ENCODE measurements around the gene NFKB1. TPM values are rescaled to one million over a fixed set of nuclear protein-coding genes. Genes with fewer than 3 reads are reported as not detected.

NFKB1 gene
- 10 to 100 TPM; 20.0 to 27.2 (median 22.7) TPM for total RNA-seq

- H3K27me3 ChIP-seq: no peaks in the 10 kb centered on the region
- TF ChIP-seq CTCF (IDR thresholded peaks at IDR 0.05 in 4 of 5, conservative IDR thresholded peaks at IDR 0.05 in 1 of 5) (no peak), POLR2A (IDR thresholded peaks at IDR 0.05) (peak in 1 of 2 donors; percentile 50)
- intact Hi-C loops (cut with DNase I; ENCODE audit: low total_unique reads): loop anchor here (2.0 to 10.0 kb wide), 7 partner anchors 51 to 596 kb away; partner anchors contain the start of genes BDH2, CISD2 and UBE2D3
- H3K4me3 ChIP-seq: peak within 1 kb of the TSS; percentile 71 to 98 (median 88)
- peaks cover 37 to 43% of the 10 kb centered on the region in 2 donors for H3K4me1 ChIP-seq
- DNase-seq (peak; percentile 37 to 66), ATAC-seq (peak; percentile 56 to 66)
- H3K36me3 ChIP-seq: no peaks in the 10 kb centered on the region
- in situ Hi-C loops (cut with MboI; ENCODE audit: low sequenced_read_pairs in 4 of 4): no loop called here
- no peaks in the 10 kb centered on the region for H3K9me3 ChIP-seq
- H3K27ac ChIP-seq: peak within 1 kb of the TSS; percentile 97 to 99 (median 98)
Measured at GRCh38 chr4:102500696-102501446, at the start of gene NFKB1. NFKB1 (plus strand) TSS chr4:102501359; CDS start chr4:102525519, 24,160 bp downstream.

- Histone ChIP-seq H3K4me1 (no peaks in the 10 kb centered on the region), H3K4me3 (no peak overlapping the region), H3K27ac (no peak overlapping the region), H3K36me3 (no peaks in the 10 kb centered on the region), H3K27me3 (no peaks in the 10 kb centered on the region), H3K9me3 (no peaks in the 10 kb centered on the region)
- in situ Hi-C loops (cut with MboI; ENCODE audit: low sequenced_read_pairs in 4 of 4): loop anchor here in 1 of 4 donors (10.0 kb wide), 1 partner anchor 552 kb away; no protein-coding TSS in a partner anchor
- TF ChIP-seq POLR2A (IDR thresholded peaks at IDR 0.05) (no peak), CTCF (IDR thresholded peaks at IDR 0.05 in 4 of 5, conservative IDR thresholded peaks at IDR 0.05 in 1 of 5) (no peak)
- ATAC-seq: no peak
- intact Hi-C loops (cut with DNase I; ENCODE audit: low total_unique reads): no loop called here
- no peak for DNase-seq
Measured at GRCh38 chr4:102452854-102453253, 48.3 kb upstream of the NFKB1 start.

- Histone ChIP-seq H3K27me3 (no peaks in the 10 kb centered on the region), H3K9me3 (no peaks in the 10 kb centered on the region), H3K4me3 (no peak overlapping the region), H3K36me3 (no peaks in the 10 kb centered on the region), H3K27ac (no peak overlapping the region), H3K4me1 (no peaks in the 10 kb centered on the region)
- ATAC-seq (no peak), DNase-seq (no peak)
- intact Hi-C loops (cut with DNase I; ENCODE audit: low total_unique reads) (no loop called here), in situ Hi-C loops (cut with MboI; ENCODE audit: low sequenced_read_pairs in 4 of 4) (loop anchor here in 1 of 4 donors (10.0 kb wide), 1 partner anchor 551 kb away; no protein-coding TSS in a partner anchor)
- TF ChIP-seq CTCF (IDR thresholded peaks at IDR 0.05 in 4 of 5, conservative IDR thresholded peaks at IDR 0.05 in 1 of 5) (no peak), POLR2A (IDR thresholded peaks at IDR 0.05) (no peak)
Measured at GRCh38 chr4:102453827-102454226, 47.3 kb upstream of the NFKB1 start.

GRCh38 chr4:102454268-102454667 is 46.9 kb upstream of the NFKB1 start:
- Histone ChIP-seq H3K9me3 (no peaks in the 10 kb centered on the region), H3K27ac (no peak overlapping the region), H3K4me1 (no peaks in the 10 kb centered on the region), H3K36me3 (no peaks in the 10 kb centered on the region), H3K4me3 (no peak overlapping the region), H3K27me3 (no peaks in the 10 kb centered on the region)
- in situ Hi-C loops (cut with MboI; ENCODE audit: low sequenced_read_pairs in 4 of 4) (loop anchor here in 1 of 4 donors (10.0 kb wide), 1 partner anchor 551 kb away; no protein-coding TSS in a partner anchor), intact Hi-C loops (cut with DNase I; ENCODE audit: low total_unique reads) (no loop called here)
- ATAC-seq (no peak), DNase-seq (no peak)
- TF ChIP-seq POLR2A (IDR thresholded peaks at IDR 0.05) (no peak), CTCF (IDR thresholded peaks at IDR 0.05 in 4 of 5, conservative IDR thresholded peaks at IDR 0.05 in 1 of 5) (no peak)
